GM21528 (cell line): Measurements from ENCODE around the gene PASK.

Experiments used
- ATAC-seq: cut with Tn5 transposase; IDR thresholded peaks from one replicate; pipeline ENCODE4 v1.9.1; 2021; ENCODE audit warnings: mild to moderate bottlenecking, moderate library complexity; ENCODE audit not compliant: unreplicated experiment, low FRiP score

The PASK gene

GRCh38 chr2:241088376-241088775 lies 60.9 kb downstream of the PASK start:
- ATAC-seq: no peak

- ATAC-seq: no peak
These were observed 61.6 kb downstream of the PASK start for GRCh38 chr2:241087420-241088268.

GRCh38 chr2:241084856-241085444 lies 64.3 kb downstream of the PASK start:
- no peak for ATAC-seq

- no peak for ATAC-seq
These were observed 66.2 kb downstream of the PASK start for GRCh38 chr2:241083091-241083415.

GRCh38 chr2:241082341-241083090 lies 66.8 kb downstream of the PASK start:
- no peak for ATAC-seq

GRCh38 chr2:241081643-241082340 lies 67.5 kb downstream of the PASK start:
- ATAC-seq: no peak

GRCh38 chr2:241081190-241081642 lies 68.1 kb downstream of the PASK start:
- ATAC-seq: no peak

- no peak for ATAC-seq
These were observed 68.7 kb downstream of the PASK start for GRCh38 chr2:241080405-241081189.

- no peak for ATAC-seq
These were observed 74.3 kb downstream of the PASK start for GRCh38 chr2:241074901-241075540.

- ATAC-seq: no peak
These were observed 75.0 kb downstream of the PASK start for GRCh38 chr2:241074065-241074818.

- ATAC-seq: no peak
These were observed 75.9 kb downstream of the PASK start for GRCh38 chr2:241073166-241074064.

GRCh38 chr2:241072553-241073165 lies 76.6 kb downstream of the PASK start:
- no peak for ATAC-seq

GRCh38 chr2:241072151-241072550 lies 77.1 kb downstream of the PASK start:
- no peak for ATAC-seq

GRCh38 chr2:241071677-241072111 lies 77.6 kb downstream of the PASK start:
- no peak for ATAC-seq

- no peak for ATAC-seq
These were observed 78.2 kb downstream of the PASK start for GRCh38 chr2:241070811-241071676.

- ATAC-seq: no peak
These were observed 78.9 kb downstream of the PASK start for GRCh38 chr2:241070361-241070760.
